Astrocyte of the spinal cord (primary cell): ENCODE data around the gene SUN5.

Experiments
- DNase-seq: peaks from one replicate; pipeline ENCODE4 v3.0.0; 2011; ENCODE audit warnings: low read depth, low spot score
- H3K4me3 ChIP-seq: 2 replicates; pipeline ENCODE4 v1.5.1; 2011; ENCODE audit warnings: low read depth, mild to moderate bottlenecking, low read length, moderate library complexity
- in situ Hi-C: cut with HindIII; loops from 2 replicates; pipeline ENCODE4 v1.10.0; 2017; ENCODE audit warnings: low sequenced_read_pairs
- TF ChIP-seq, protein P1 (sequence below): IDR thresholded peaks from 2 replicates; pipeline ENCODE4 v1.5.1; 2012; ENCODE audit warnings: low read depth, mild to moderate bottlenecking, low read length, inconsistent platforms

The SUN5 gene

GRCh38 chr20:33033381-33033780 is 29.1 kb upstream of the SUN5 start:
- in situ Hi-C loops = no loop called here
- no peak overlapping the region for H3K4me3 ChIP-seq
- no peak for DNase-seq
- TF ChIP-seq, protein P1, sequence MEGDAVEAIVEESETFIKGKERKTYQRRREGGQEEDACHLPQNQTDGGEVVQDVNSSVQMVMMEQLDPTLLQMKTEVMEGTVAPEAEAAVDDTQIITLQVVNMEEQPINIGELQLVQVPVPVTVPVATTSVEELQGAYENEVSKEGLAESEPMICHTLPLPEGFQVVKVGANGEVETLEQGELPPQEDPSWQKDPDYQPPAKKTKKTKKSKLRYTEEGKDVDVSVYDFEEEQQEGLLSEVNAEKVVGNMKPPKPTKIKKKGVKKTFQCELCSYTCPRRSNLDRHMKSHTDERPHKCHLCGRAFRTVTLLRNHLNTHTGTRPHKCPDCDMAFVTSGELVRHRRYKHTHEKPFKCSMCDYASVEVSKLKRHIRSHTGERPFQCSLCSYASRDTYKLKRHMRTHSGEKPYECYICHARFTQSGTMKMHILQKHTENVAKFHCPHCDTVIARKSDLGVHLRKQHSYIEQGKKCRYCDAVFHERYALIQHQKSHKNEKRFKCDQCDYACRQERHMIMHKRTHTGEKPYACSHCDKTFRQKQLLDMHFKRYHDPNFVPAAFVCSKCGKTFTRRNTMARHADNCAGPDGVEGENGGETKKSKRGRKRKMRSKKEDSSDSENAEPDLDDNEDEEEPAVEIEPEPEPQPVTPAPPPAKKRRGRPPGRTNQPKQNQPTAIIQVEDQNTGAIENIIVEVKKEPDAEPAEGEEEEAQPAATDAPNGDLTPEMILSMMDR = no peak

- in situ Hi-C loops = no loop called here
- H3K4me3 ChIP-seq = no peak overlapping the region
- no peak for DNase-seq
- TF ChIP-seq, protein P1 = no peak
These were observed 28.3 kb upstream of the SUN5 start for GRCh38 chr20:33032555-33032954.

DNA sequence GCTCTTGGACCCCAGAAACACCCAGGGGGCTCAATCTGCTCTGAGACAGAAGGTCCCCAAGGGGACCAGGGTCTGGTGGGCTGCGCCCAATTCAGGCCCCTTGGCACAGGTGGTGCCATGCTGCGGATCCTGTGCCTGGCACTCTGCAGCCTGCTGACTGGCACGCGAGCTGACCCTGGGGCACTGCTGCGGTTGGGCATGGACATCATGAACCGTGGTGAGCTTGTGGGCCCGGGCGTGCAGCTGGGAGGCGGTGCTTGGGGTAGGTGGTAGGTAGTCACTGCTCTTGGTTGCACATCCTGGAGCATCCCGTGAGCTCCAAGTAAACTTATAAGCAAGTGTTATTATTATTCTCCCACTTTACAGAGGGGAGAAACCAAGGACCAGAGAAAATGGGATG is 27.3 kb upstream of the SUN5 start, which contains the start of gene BPIFB6:
Gene BPIFB6 (plus strand): TSS at position 118 of the 400 bp plus-strand sequence. CDS start 0 bp downstream, at position 118.
- no peak for DNase-seq
- H3K4me3 ChIP-seq = no peak within 1 kb of the TSS
- TF ChIP-seq, protein P1 = no peak
- in situ Hi-C loops = no loop called here

GRCh38 chr20:33030569-33030968 is 26.3 kb upstream of the SUN5 start:
- DNase-seq = no peak
- H3K4me3 ChIP-seq = no peak overlapping the region
- TF ChIP-seq, protein P1 = no peak
- in situ Hi-C loops = no loop called here

DNA sequence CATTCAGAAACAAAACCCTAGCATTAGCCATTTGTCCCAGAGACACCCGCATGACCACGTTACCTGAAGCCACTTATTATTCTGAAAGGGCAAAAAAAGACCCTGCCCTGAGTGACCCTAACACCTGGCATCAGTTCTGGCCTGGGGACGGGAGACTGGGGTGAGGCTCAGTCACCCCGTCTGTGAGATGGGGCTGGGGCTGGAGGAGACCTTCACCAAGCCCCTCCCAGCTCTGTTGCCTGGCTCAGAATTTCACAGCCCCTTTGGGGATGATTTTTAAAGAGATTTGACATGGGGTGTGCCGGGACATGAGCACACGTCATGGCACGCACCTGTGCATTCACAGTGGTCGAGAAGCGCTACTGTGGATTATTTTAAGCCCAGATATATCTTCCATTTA is 25.8 kb upstream of the SUN5 start:
- no peak overlapping the region for H3K4me3 ChIP-seq
- in situ Hi-C loops = no loop called here
- TF ChIP-seq, protein P1 = no peak
- DNase-seq = no peak

DNA sequence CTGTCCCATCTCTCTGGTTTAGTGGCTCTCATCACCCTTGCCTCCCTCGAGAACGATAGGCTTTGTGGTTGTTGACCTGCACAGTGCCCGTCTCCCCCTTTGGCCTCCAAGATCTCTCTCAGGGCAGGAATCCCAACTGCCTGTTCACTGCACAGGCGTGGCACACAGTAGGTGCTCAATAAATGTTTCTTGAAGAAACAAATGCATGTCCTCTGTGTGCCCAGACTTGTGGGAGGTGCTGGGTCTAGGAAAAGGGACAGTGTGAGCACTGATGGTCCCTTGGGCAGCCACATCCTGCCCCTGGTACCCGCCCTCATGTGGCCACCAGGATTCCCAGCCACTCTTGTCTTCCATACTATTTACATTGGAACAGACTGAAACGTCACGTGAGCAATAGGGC is 24.6 kb upstream of the SUN5 start:
- TF ChIP-seq, protein P1 = no peak

More for the DNA sequence above, 24.6 kb upstream of the SUN5 start:
- in situ Hi-C loops = no loop called here
- DNase-seq = no peak
- no peak overlapping the region for H3K4me3 ChIP-seq
